K562 (cell line): ENCODE data around the gene PCED1B. TPM values are rescaled to one million over a fixed set of nuclear protein-coding genes. Genes with fewer than 3 reads are reported as not detected.

Experiments used
- ATAC-seq: fragments of 200-7000 bp; cut with Tn5 transposase; 3 replicates; pipeline ENCODE4 v1.9.1; 2020; ENCODE audit warnings: moderate library complexity
- BruUV-seq: library from RNA; stranded (reverse); fragments of 400-500 nt; replicated peaks from 2 replicates; lab custom pipeline; 2021; lab: Mats Ljungman, UMichigan
- CTCF ChIA-PET: fragments of 300-600 bp; formaldehyde crosslinking; extraction: SDS; loops from one replicate; lab custom pipeline; 2021; ENCODE audit warnings: low intra/inter-chr PET ratio; lab: Yijun Ruan, JAX
- POLR2A ChIA-PET: fragments of 300-600, 350-650 bp; sonication (Branson Sonifier 250); formaldehyde crosslinking; extraction: SDS; loops from one replicate; lab custom pipeline; 2021; ENCODE audit warnings: antibody characterized with exemption, inconsistent platforms; lab: Yijun Ruan, JAX
- DNase-seq, 4 experiments: peaks; one replicate each; pipeline versions ENCODE4 v3.0.0 to v3.0.0-alpha.2; 2011 to 2018; ENCODE audit warnings: low spot score in 3 of 4, mixed read lengths in 3 of 4; ENCODE audit errors: extremely low read depth in 1 of 4
- FAIRE-seq: peaks from 2 replicates; lab custom pipeline; 2011; peaks lifted over from hg19 to GRCh38; lab: Jason Lieb, UNC
- H2AFZ ChIP-seq: 2 replicates; pipeline ENCODE4 v1.6.0; 2011; ENCODE audit warnings: low read depth, low read length, control low read depth, inconsistent platforms
- H3K27ac ChIP-seq: fragments of 200-600 bp; 3 replicates; pipeline ENCODE4 v1.8.0; 2011; ENCODE audit warnings: low read depth, mild to moderate bottlenecking, control low read depth, inconsistent platforms, low read length, moderate library complexity, mixed read lengths; ENCODE audit errors: extremely low read depth
- H3K27me3 ChIP-seq, 2 experiments: fragments of 300-600 bp in 1 of 2; 2 replicates in 1 of 2; 3 replicates in 1 of 2; pipeline versions ENCODE4 v1.6.0 to v1.8.0; 2011; ENCODE audit warnings: inconsistent platforms in 2 of 2, low read length in 2 of 2, mild to moderate bottlenecking in 1 of 2, mixed read lengths in 1 of 2, moderate library complexity in 1 of 2; ENCODE audit not compliant: control insufficient read depth in 2 of 2, insufficient read depth in 2 of 2
- H3K36me3 ChIP-seq: fragments of 300-600 bp; 3 replicates; pipeline ENCODE4 v1.8.0; 2011; ENCODE audit warnings: mild to moderate bottlenecking, low read length, inconsistent platforms; ENCODE audit not compliant: control insufficient read depth, insufficient read depth
- H3K4me1 ChIP-seq, 2 experiments: fragments of 200-600 bp in 1 of 2; replicated peaks in 1 of 2; 2 replicates in 1 of 2; 3 replicates in 1 of 2; pipeline versions ENCODE4 v1.5.1 to v1.8.0; 2011; ENCODE audit warnings: inconsistent platforms in 2 of 2, low read length in 2 of 2, mild to moderate bottlenecking in 1 of 2, mixed read lengths in 1 of 2, moderate library complexity in 1 of 2; ENCODE audit not compliant: control insufficient read depth in 2 of 2, insufficient read depth in 2 of 2
- H3K4me2 ChIP-seq: 2 replicates; pipeline ENCODE4 v1.6.1; 2011; ENCODE audit warnings: low read length, control low read depth, inconsistent platforms, mixed read lengths; ENCODE audit not compliant: insufficient read depth
- H3K4me3 ChIP-seq: fragments of 200-600 bp; sonication (generic), shearing (Covaris generic); 2 replicates; pipeline ENCODE4 v1.5.1; 2016; ENCODE audit warnings: control low read depth, inconsistent platforms
- H3K79me2 ChIP-seq: fragments of 200-600 bp; 3 replicates; pipeline ENCODE4 v1.8.0; 2011; ENCODE audit warnings: low read length, inconsistent platforms; ENCODE audit not compliant: control insufficient read depth, insufficient read depth
- H3K9ac ChIP-seq, 2 experiments: 2 replicates each; pipeline versions ENCODE4 v1.6.0 to v1.6.1; 2011; ENCODE audit warnings: low read depth in 2 of 2, low read length in 2 of 2, control low read depth in 1 of 2, inconsistent platforms in 1 of 2, mild to moderate bottlenecking in 1 of 2, mixed read lengths in 1 of 2; ENCODE audit not compliant: insufficient read depth in 1 of 2
- H3K9me1 ChIP-seq: one replicate; pipeline ENCODE4 v1.6.0; 2011; ENCODE audit warnings: inconsistent platforms, mild to moderate bottlenecking, low read length, moderate library complexity; ENCODE audit not compliant: control insufficient read depth, insufficient read depth
- H3K9me3 ChIP-seq: replicated peaks from 2 replicates; pipeline ENCODE4 v1.5.1; 2011; ENCODE audit warnings: low read depth, low read length, inconsistent platforms; ENCODE audit not compliant: control insufficient read depth, insufficient read depth
- H4K20me1 ChIP-seq: replicated peaks from 2 replicates; pipeline ENCODE4 v1.6.1; 2011; ENCODE audit warnings: low read length, inconsistent platforms, mixed read lengths; ENCODE audit not compliant: control insufficient read depth, insufficient read depth
- ARHGAP35 ChIP-seq: fragments of 450-650 bp; IDR thresholded peaks from 2 replicates; pipeline ENCODE4 v1.6.1; 2018; ENCODE audit not compliant: partially characterized antibody
- BCL6 ChIP-seq: fragments of 250-450 bp; sonication (Bioruptor Pico); IDR thresholded peaks from 2 replicates; pipeline ENCODE4 v1.4.0; 2020
- CTCF ChIP-seq, 3 experiments: IDR thresholded peaks in 2 of 3; conservative IDR thresholded peaks in 1 of 3; 2 replicates each; pipeline ENCODE4 v1.5.1; 2011 to 2012; ENCODE audit warnings: low read length in 3 of 3, mild to moderate bottlenecking in 3 of 3, control low read depth in 2 of 3, improper control_type of control experiment in 1 of 3, inconsistent platforms in 1 of 3, low read depth in 1 of 3, mixed read lengths in 1 of 3, moderate library complexity in 1 of 3; ENCODE audit not compliant: insufficient read depth in 2 of 3
- ELF2 ChIP-seq: fragments of 250-450 bp; sonication (Bioruptor Pico); IDR thresholded peaks from 2 replicates; pipeline ENCODE4 v1.5.0; 2021; ENCODE audit warnings: mild to moderate bottlenecking
- IFI16 ChIP-seq: fragments of 250-450 bp; sonication (Bioruptor Pico); IDR thresholded peaks from 2 replicates; pipeline ENCODE4 v2.1.2; 2022; ENCODE audit warnings: mild to moderate bottlenecking, inconsistent platforms
- NR3C1 ChIP-seq: sonication (generic); formaldehyde crosslinking; IDR thresholded peaks from 2 replicates; pipeline ENCODE4 v1.8.1; 2022; ENCODE audit warnings: missing genetic modification reagents
- NRF1 ChIP-seq, 2 experiments: fragments of 450-650 bp; IDR thresholded peaks in 1 of 2; conservative IDR thresholded peaks in 1 of 2; 2 replicates each; pipeline ENCODE4 v1.6.1; 2014; ENCODE audit warnings: mild to moderate bottlenecking in 2 of 2
- PHB2 ChIP-seq: fragments of 450-650 bp; IDR thresholded peaks from 2 replicates; pipeline ENCODE4 v1.6.1; 2017; ENCODE audit warnings: low read depth
- POU5F1 ChIP-seq: fragments of 150-350 bp; IDR thresholded peaks from 2 replicates; pipeline ENCODE4 v1.6.1; 2014; ENCODE audit warnings: borderline replicate concordance, low read length, low read depth, mild to moderate bottlenecking; ENCODE audit not compliant: partially characterized antibody
- RAD21 ChIP-seq, 2 experiments: fragments of 250-450 bp in 1 of 2; fragments of 450-650 bp in 1 of 2; sonication (Bioruptor Pico) in 1 of 2; formaldehyde crosslinking in 1 of 2; IDR thresholded peaks in 1 of 2; conservative IDR thresholded peaks in 1 of 2; 2 replicates each; pipeline versions ENCODE4 v1.4.0 to v1.8.0; 2020 to 2022; ENCODE audit warnings: mild to moderate bottlenecking in 2 of 2, moderate library complexity in 1 of 2
- RBM34 ChIP-seq: fragments of 200-400 bp; formaldehyde crosslinking; IDR thresholded peaks from 2 replicates; pipeline ENCODE4 v1.6.1; 2018; ENCODE audit warnings: low read length, borderline replicate concordance; ENCODE audit not compliant: insufficient read depth
- SREBF2 ChIP-seq: sonication (generic); formaldehyde crosslinking; IDR thresholded peaks from 2 replicates; pipeline ENCODE4 v1.4.0; 2020; ENCODE audit warnings: mild to moderate bottlenecking, missing genetic modification reagents
- THAP12 ChIP-seq: fragments of 250-450 bp; sonication (Bioruptor Pico); IDR thresholded peaks from 2 replicates; pipeline ENCODE4 v1.9.0; 2021; ENCODE audit warnings: mild to moderate bottlenecking, inconsistent platforms
- ZFPM2 ChIP-seq: fragments of 250-450 bp; sonication (Bioruptor Pico); IDR thresholded peaks from 2 replicates; pipeline ENCODE4 v1.5.1; 2022; ENCODE audit warnings: mild to moderate bottlenecking
- ZKSCAN1 ChIP-seq: fragments of 150-350 bp; IDR thresholded peaks from 2 replicates; pipeline ENCODE4 v1.6.1; 2016; ENCODE audit warnings: low read depth, low read length
- ZNF146 ChIP-seq: IDR thresholded peaks from one replicate; pipeline ENCODE4 v1.6.1; 2018; ENCODE audit warnings: missing compliant biosample characterization; ENCODE audit not compliant: unreplicated experiment
- in situ Hi-C: fragments of 300-500 bp; cut with MboI; formaldehyde crosslinking; loops from 4 replicates; pipeline ENCODE4 v1.15.0; 2018; ENCODE audit warnings: inconsistent platforms, mixed read lengths
- intact Hi-C: fragments of 100-400 bp; cut with micrococcal nuclease; formaldehyde crosslinking; loops from 2 replicates; pipeline ENCODE4 v1.14.2; 2022
- polyA plus RNA-seq, 8 experiments: library from polyadenylated mRNA; depleted of rRNA in 4 of 8; stranded (reverse) in 5 of 8; unstranded in 3 of 8; fragments of >200 nt; fragmentation: Nextera tagmentation in 2 of 8; fragmentation: Illumina TruSeq in 1 of 8; extraction: Ambion mirVana in 2 of 8; extraction: Trizol in 1 of 8; gene quantifications; 2 replicates each; pipeline versions ENCODE4 v1.2.1 to v1.2.3, GENCODE V29; 2011 to 2014; ENCODE audit warnings: inconsistent platforms in 1 of 8, missing spikeins in 1 of 8
- total RNA-seq, 7 experiments: library from RNA; depleted of rRNA in 6 of 7; stranded (reverse); fragments of >200 nt in 6 of 7; fragmentation: Illumina TruSeq in 2 of 7; extraction: Trizol in 2 of 7; gene quantifications; 2 replicates each; pipeline versions ENCODE4 v1.2.1 to v1.2.3, GENCODE V29; 2011 to 2021; ENCODE audit warnings: low replicate concordance in 1 of 7

The PCED1B gene
- total and polyA plus RNA-seq, 9 of the 15 experiments (the other 6 are each of a cell fraction or from before 2014, with no cell fraction given), result 1.2 to 9.3 (median 2.5) TPM

- no peaks in the 10 kb centered on the region for H3K4me1 ChIP-seq
- no peaks in the 10 kb centered on the region for H3K9me1 ChIP-seq
- H3K9me3 ChIP-seq, result no peaks in the 10 kb centered on the region; the same call in none of the 2 replicates
- DNase-seq, result no peak
- H3K36me3 ChIP-seq, result no peaks in the 10 kb centered on the region
- no peak for FAIRE-seq
- H3K4me3 ChIP-seq, result no peak overlapping the region
- H3K9ac ChIP-seq, result no peak overlapping the region
- intact Hi-C loops (no loop called here), in situ Hi-C loops (no loop called here)
- no TSS peak for BruUV-seq
- H4K20me1 ChIP-seq, result no peaks in the 10 kb centered on the region
- ATAC-seq, result no peak
- no peaks in the 10 kb centered on the region for H3K79me2 ChIP-seq
- H3K27me3 ChIP-seq, result no peaks in the 10 kb centered on the region
- TF ChIP-seq NRF1 (conservative IDR thresholded peaks at IDR 0.05 in 1 of 2, IDR thresholded peaks at IDR 0.05 in 1 of 2) (no peak), ZKSCAN1 (no peak), BCL6 (CRISPR knock-in tag) (no peak), NR3C1 (CRISPR knock-in tag) (no peak), SREBF2 (CRISPR knock-in tag) (no peak), PHB2 (no peak), ARHGAP35 (no peak), IFI16 (CRISPR knock-in tag) (no peak), ELF2 (CRISPR knock-in tag) (no peak), ZNF146 (CRISPR knock-in tag) (no peak), RAD21 (CRISPR knock-in tag; conservative IDR thresholded peaks at IDR 0.05 in 1 of 2, IDR thresholded peaks at IDR 0.05 in 1 of 2) (no peak), RBM34 (no peak), ZFPM2 (CRISPR knock-in tag) (no peak), THAP12 (CRISPR knock-in tag) (no peak), POU5F1 (no peak), CTCF (IDR thresholded peaks at IDR 0.05 in 2 of 3, conservative IDR thresholded peaks at IDR 0.05 in 1 of 3; ENCODE audit: insufficient read depth in 2 of 3, low read depth in 1 of 3, low read length in 3 of 3) (no peak)
- no peak overlapping the region for H2AFZ ChIP-seq
- CTCF ChIA-PET, result no interaction called here
- POLR2A ChIA-PET, result no interaction called here
- no peak overlapping the region for H3K4me2 ChIP-seq
- no peak overlapping the region for H3K27ac ChIP-seq
These were observed 30.9 kb upstream of the PCED1B start for GRCh38 chr12:47048541-47048940.
